Lower leg skin (tissue), 4 donors: ENCODE results near the gene SHCBP1. TPM values are rescaled to one million over a fixed set of nuclear protein-coding genes. Genes with fewer than 3 reads are reported as not detected.

Experiments used
- DNase-seq, 2 donors: peaks; one replicate each; pipeline ENCODE4 v3.0.0-alpha.2; 2019; ENCODE audit warnings: low spot score in 2 of 2
- H3K4me3 ChIP-seq: fragments of 200-600 bp; sonication (generic); 2 replicates; pipeline ENCODE4 v1.5.1; 2017; ENCODE audit warnings: mild to moderate bottlenecking, low read depth; ENCODE audit not compliant: poor library complexity, severe bottlenecking
- POLR2A ChIP-seq, 2 donors: fragments of 450-650 bp; IDR thresholded peaks; one replicate each; pipeline ENCODE4 v1.6.1; 2016 to 2017; ENCODE audit warnings: antibody characterized with exemption in 2 of 2, mild to moderate bottlenecking in 1 of 2, moderate library complexity in 1 of 2
- WGBS, 2 donors: methylation state at CpG; one replicate each; pipeline ENCODE4 v1.1.5; 2018; 5-methylcytosine and 5-hydroxymethylcytosine counted together
- intact Hi-C: fragments of 100-400 bp; cut with DNase I; formaldehyde crosslinking; loops from one replicate; pipeline ENCODE4 v1.15.0; 2023; ENCODE audit warnings: low total_unique reads
- total RNA-seq, 4 donors: library from RNA; depleted of rRNA; stranded (reverse); fragments of >200 nt; gene quantifications; one replicate each; pipeline ENCODE4 v1.1.0, GENCODE V29; 2016
- TF ChIP-seq, protein P1 (sequence below), 3 donors: fragments of 450-650 bp; IDR thresholded peaks; one replicate each; pipeline ENCODE4 v1.5.1; 2016; ENCODE audit warnings: antibody characterized with exemption in 3 of 3, mild to moderate bottlenecking in 3 of 3, moderate library complexity in 2 of 3

Gene SHCBP1, protein sequence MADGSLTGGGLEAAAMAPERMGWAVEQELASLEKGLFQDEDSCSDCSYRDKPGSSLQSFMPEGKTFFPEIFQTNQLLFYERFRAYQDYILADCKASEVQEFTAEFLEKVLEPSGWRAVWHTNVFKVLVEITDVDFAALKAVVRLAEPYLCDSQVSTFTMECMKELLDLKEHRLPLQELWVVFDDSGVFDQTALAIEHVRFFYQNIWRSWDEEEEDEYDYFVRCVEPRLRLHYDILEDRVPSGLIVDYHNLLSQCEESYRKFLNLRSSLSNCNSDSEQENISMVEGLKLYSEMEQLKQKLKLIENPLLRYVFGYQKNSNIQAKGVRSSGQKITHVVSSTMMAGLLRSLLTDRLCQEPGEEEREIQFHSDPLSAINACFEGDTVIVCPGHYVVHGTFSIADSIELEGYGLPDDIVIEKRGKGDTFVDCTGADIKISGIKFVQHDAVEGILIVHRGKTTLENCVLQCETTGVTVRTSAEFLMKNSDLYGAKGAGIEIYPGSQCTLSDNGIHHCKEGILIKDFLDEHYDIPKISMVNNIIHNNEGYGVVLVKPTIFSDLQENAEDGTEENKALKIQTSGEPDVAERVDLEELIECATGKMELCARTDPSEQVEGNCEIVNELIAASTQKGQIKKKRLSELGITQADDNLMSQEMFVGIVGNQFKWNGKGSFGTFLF
- total RNA-seq, result 1 to 10 TPM in 3 of 4 donors, under 1 TPM in 1; 0.76 to 1.4 (median 1.3) TPM

DNA sequence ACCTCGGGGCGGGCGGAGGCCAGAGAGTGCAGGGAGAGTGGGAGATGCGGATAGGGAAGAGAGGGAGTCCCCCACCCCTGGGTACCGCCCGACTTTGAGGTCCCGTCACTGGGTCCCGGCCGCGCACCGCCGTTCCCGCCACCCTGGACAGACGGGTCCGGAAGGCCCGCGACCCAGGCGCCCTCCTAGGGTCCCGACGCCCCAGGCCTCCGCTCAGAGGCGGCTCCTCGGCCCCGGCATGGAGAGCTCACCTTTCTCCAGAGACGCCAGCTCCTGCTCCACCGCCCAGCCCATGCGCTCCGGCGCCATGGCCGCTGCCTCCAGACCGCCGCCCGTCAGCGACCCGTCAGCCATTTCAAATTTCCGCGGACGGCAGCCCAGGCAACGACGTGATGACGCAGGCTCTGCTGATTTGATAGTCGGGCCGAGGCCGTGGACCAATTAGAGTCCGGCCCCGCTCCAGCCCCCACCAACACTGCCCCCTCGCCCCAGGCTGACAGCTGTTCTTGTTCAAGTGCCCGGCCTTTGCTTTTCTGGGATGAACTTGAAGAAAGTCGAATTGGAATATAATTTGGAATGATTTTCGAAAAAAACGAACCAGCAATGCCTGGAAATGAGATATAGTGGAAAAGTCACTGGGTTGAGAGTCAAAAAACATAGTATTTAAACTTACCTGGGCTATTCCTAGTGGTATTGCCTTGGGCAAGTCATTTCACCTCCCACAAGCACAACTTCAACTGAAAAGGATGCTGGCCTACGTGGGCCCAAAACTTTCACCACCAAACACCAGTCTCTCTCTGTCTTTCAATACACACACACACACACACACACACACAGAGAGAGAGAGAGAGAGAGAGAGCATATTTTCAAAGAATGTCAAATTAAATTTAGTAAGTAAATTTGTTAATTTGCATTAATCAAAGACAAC, at the start of gene SHCBP1:
SHCBP1 (minus strand) TSS at position 374 of the 928 bp plus-strand sequence; CDS start at position 354, 20 bp downstream.
- H3K4me3 ChIP-seq, result peak within 1 kb of the TSS; percentile 8
- intact Hi-C loops, result no loop called here
- peak; percentile 77 to 95 for DNase-seq
- TF ChIP-seq POLR2A (IDR thresholded peaks at IDR 0.05), result no peak
- TF ChIP-seq, protein P1, sequence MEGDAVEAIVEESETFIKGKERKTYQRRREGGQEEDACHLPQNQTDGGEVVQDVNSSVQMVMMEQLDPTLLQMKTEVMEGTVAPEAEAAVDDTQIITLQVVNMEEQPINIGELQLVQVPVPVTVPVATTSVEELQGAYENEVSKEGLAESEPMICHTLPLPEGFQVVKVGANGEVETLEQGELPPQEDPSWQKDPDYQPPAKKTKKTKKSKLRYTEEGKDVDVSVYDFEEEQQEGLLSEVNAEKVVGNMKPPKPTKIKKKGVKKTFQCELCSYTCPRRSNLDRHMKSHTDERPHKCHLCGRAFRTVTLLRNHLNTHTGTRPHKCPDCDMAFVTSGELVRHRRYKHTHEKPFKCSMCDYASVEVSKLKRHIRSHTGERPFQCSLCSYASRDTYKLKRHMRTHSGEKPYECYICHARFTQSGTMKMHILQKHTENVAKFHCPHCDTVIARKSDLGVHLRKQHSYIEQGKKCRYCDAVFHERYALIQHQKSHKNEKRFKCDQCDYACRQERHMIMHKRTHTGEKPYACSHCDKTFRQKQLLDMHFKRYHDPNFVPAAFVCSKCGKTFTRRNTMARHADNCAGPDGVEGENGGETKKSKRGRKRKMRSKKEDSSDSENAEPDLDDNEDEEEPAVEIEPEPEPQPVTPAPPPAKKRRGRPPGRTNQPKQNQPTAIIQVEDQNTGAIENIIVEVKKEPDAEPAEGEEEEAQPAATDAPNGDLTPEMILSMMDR (IDR thresholded peaks at IDR 0.05), result no peak
- WGBS, 2 donors, result 1% methylated on average over 26 to 38 of the region's 52 CpGs

DNA sequence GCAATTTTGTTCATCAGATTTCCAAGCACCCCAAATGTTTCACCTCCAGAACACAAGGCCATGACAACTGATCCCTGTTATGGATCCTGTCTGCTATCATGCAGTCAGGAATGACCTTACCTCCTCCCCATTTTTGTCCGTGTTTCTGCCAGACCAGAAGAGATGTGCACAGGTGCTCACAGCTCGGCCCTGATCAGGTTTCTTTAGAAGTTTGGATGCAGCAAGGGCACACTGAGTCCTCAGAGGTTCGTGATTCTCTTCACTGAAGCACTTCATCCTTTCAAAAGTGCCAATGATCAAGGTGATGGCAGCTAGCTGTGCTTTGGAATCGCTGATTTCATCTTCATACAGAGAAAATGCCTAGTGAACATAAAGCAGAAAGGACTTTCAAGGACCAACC, 40.9 kb upstream of the SHCBP1 start:
- 64 to 70% methylated on average over 4 of the region's 4 CpGs for WGBS, 2 donors
- intact Hi-C loops, result no loop called here
- no peak overlapping the region for H3K4me3 ChIP-seq
- TF ChIP-seq, protein P1 (IDR thresholded peaks at IDR 0.05), result no peak
- TF ChIP-seq POLR2A (IDR thresholded peaks at IDR 0.05), result no peak
- no peak for DNase-seq

DNA sequence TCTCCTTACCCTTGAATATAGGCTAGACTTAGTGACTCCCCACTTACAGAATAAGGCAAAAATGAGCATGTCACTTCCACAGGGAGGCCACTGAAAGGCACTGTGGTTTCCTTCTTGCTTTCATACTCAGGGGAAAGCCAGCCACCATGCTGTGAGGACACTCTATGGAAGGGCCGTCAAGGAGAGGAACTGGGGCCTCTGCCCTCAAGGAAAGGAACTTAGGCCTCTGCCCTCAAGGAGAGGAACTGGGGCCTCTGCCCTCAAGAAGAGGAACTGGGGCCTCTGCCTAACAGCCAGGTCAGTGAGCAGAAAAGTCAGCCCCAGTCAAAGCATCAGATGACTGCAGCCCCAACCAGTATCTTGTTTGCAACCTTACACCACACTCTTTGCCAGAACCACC, 37.7 kb upstream of the SHCBP1 start:
- no peak overlapping the region for H3K4me3 ChIP-seq
- intact Hi-C loops, result no loop called here
- no peak for TF ChIP-seq POLR2A (IDR thresholded peaks at IDR 0.05)
- TF ChIP-seq, protein P1 (IDR thresholded peaks at IDR 0.05), result no peak
- DNase-seq, result peak in 1 of 2 donors; percentile 31
- WGBS, 2 donors, result 62 to 86% methylated on average over 1 of the region's 1 CpG

DNA sequence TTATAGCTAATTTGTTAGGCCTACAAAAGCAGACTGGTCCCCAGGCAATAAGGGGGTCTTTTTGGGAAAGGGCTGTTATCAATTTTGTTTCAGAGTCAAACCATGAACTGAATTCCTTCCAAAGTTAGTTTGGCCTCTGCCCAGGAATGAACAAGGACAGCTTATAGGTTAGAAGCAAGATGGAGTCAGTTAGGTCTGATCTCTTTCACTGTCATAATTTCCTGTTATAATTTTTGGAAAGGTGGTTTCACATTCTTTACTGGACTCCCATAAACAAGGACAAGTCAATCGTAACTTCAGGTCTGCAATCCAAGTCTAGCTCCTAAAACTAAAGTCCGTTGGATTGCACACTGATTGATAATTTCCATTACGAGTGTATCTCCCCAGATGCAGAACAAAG, 30.1 kb upstream of the SHCBP1 start:
- no peak overlapping the region for H3K4me3 ChIP-seq
- intact Hi-C loops, result no loop called here
- 87 to 92% methylated on average over 3 of the region's 3 CpGs for WGBS, 2 donors
- TF ChIP-seq, protein P1 (IDR thresholded peaks at IDR 0.05), result no peak
- no peak for TF ChIP-seq POLR2A (IDR thresholded peaks at IDR 0.05)
- DNase-seq, result no peak

DNA sequence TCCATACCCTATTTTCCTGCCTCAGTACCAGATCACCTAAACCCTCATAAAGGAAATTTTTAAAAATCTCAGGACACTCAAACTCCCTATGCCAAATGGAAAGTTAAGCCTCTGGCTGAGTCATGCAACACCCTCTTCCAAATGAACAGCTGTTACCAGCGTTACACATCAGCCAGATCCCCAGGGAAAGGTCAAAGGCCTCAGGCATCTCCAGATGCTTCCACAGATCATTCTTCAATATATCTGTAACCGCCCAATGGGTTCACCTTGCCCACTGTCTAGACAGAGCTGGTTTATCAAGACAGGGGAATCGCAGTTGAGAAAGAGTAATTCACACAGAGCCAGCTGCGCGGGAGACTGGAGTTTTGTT, 29.1 kb upstream of the SHCBP1 start:
- no peak for TF ChIP-seq POLR2A (IDR thresholded peaks at IDR 0.05)

More for the DNA sequence above, 29.1 kb upstream of the SHCBP1 start:
- H3K4me3 ChIP-seq, result no peak overlapping the region
- DNase-seq, result peak in 1 of 2 donors; percentile 34
- WGBS, 2 donors, result 77 to 83% methylated on average over 5 of the region's 5 CpGs
- intact Hi-C loops, result no loop called here
